HEK293 (cell line): Measurements from ENCODE around the gene CD55.

Experiments used
- CTCF ChIA-PET: fragments of 350-600 bp; formaldehyde crosslinking; extraction: SDS; loops from one replicate; lab custom pipeline; 2021; ENCODE audit warnings: antibody characterized with exemption; lab: Yijun Ruan, JAX
- POLR2A ChIA-PET: fragments of 300-600 bp; formaldehyde crosslinking; extraction: SDS; loops from one replicate; lab custom pipeline; 2020; ENCODE audit warnings: antibody characterized with exemption, inconsistent platforms; lab: Yijun Ruan, JAX
- H3K27ac ChIP-seq: fragments of 200-500 bp; sonication (Bioruptor generic); 2 replicates; pipeline ENCODE4 v1.5.1; 2014; ENCODE audit warnings: low read depth, low read length, control low read depth, inconsistent platforms; ENCODE audit errors: extremely low read depth
- H3K36me3 ChIP-seq, 2 experiments: fragments of 200-500 bp in 1 of 2; sonication (Bioruptor generic) in 1 of 2; 1 replicate in 1 of 2; 2 replicates in 1 of 2; pipeline ENCODE4 v1.5.1; 2014 to 2017; ENCODE audit warnings: inconsistent platforms in 2 of 2, low read length in 2 of 2; ENCODE audit not compliant: control insufficient read depth in 2 of 2, insufficient read depth in 1 of 2
- H3K4me1 ChIP-seq: fragments of 200-500 bp; sonication (Bioruptor generic); 2 replicates; pipeline ENCODE4 v1.5.1; 2014; ENCODE audit warnings: mild to moderate bottlenecking, low read length, inconsistent platforms; ENCODE audit not compliant: control insufficient read depth, insufficient read depth
- H3K4me3 ChIP-seq: 2 replicates; pipeline ENCODE4 v1.5.1; 2011; ENCODE audit warnings: low read depth, mild to moderate bottlenecking, control low read depth, low read length, moderate library complexity
- H3K9me3 ChIP-seq: fragments of 200-500 bp; sonication (Bioruptor generic); 2 replicates; pipeline ENCODE4 v1.5.1; 2014; ENCODE audit warnings: low read depth, low read length, inconsistent platforms; ENCODE audit not compliant: control insufficient read depth, insufficient read depth
- FEZF1 ChIP-seq: fragments of 450-650 bp; formaldehyde crosslinking; IDR thresholded peaks from 2 replicates; pipeline ENCODE4 v1.5.1; 2016; ENCODE audit warnings: missing biosample characterization, missing genetic modification characterization
- KLF9 ChIP-seq: fragments of 450-650 bp; formaldehyde crosslinking; IDR thresholded peaks from 2 replicates; pipeline ENCODE4 v1.5.1; 2016; ENCODE audit warnings: missing biosample characterization, missing genetic modification characterization, low read depth
- SETDB1 ChIP-seq: IDR thresholded peaks from one replicate; pipeline ENCODE4 v1.6.1; 2017; ENCODE audit warnings: mild to moderate bottlenecking, low read length, moderate library complexity, mixed read lengths; ENCODE audit not compliant: insufficient read length
- ZFP69B ChIP-seq: fragments of 450-650 bp; formaldehyde crosslinking; IDR thresholded peaks from 2 replicates; pipeline ENCODE4 v1.5.1; 2016; ENCODE audit warnings: missing biosample characterization, missing genetic modification characterization
- ZNF214 ChIP-seq: fragments of 450-650 bp; formaldehyde crosslinking; IDR thresholded peaks from 2 replicates; pipeline ENCODE4 v1.5.1; 2017; ENCODE audit warnings: missing biosample characterization, mild to moderate bottlenecking, missing genetic modification characterization, borderline replicate concordance
- ZNF221 ChIP-seq: fragments of 450-650 bp; formaldehyde crosslinking; IDR thresholded peaks from 2 replicates; pipeline ENCODE4 v1.5.1; 2017; ENCODE audit warnings: missing biosample characterization, missing genetic modification characterization, borderline replicate concordance
- ZNF274 ChIP-seq, 2 experiments: fragments of 200-500 bp in 1 of 2; fragments of 450-650 bp in 1 of 2; sonication (Bioruptor generic) in 1 of 2; formaldehyde crosslinking in 1 of 2; IDR thresholded peaks; 2 replicates each; pipeline versions ENCODE4 v1.5.1 to v1.6.1; 2014 to 2016; ENCODE audit warnings: borderline replicate concordance in 1 of 2, inconsistent platforms in 1 of 2, low read length in 1 of 2, missing biosample characterization in 1 of 2, missing genetic modification characterization in 1 of 2
- ZNF302 ChIP-seq: fragments of 450-650 bp; formaldehyde crosslinking; IDR thresholded peaks from 2 replicates; pipeline ENCODE4 v1.5.1; 2016; ENCODE audit warnings: missing biosample characterization, missing genetic modification characterization, low read depth
- ZNF311 ChIP-seq: fragments of 450-650 bp; formaldehyde crosslinking; IDR thresholded peaks from 2 replicates; pipeline ENCODE4 v1.5.1; 2017; ENCODE audit warnings: missing biosample characterization, missing genetic modification characterization, borderline replicate concordance
- ZNF501 ChIP-seq: fragments of 450-650 bp; formaldehyde crosslinking; IDR thresholded peaks from 2 replicates; pipeline ENCODE4 v1.5.1; 2016; ENCODE audit warnings: missing biosample characterization, missing genetic modification characterization
- ZNF555 ChIP-seq: fragments of 450-650 bp; formaldehyde crosslinking; conservative IDR thresholded peaks from 2 replicates; pipeline ENCODE4 v1.5.1; 2017; ENCODE audit warnings: missing biosample characterization, mild to moderate bottlenecking, missing genetic modification characterization, inconsistent platforms
- ZNF585B ChIP-seq: fragments of 450-650 bp; formaldehyde crosslinking; IDR thresholded peaks from 2 replicates; pipeline ENCODE4 v1.5.1; 2016; ENCODE audit warnings: missing biosample characterization, missing genetic modification characterization
- ZNF623 ChIP-seq: fragments of 450-650 bp; formaldehyde crosslinking; IDR thresholded peaks from 2 replicates; pipeline ENCODE4 v1.5.1; 2016; ENCODE audit warnings: missing biosample characterization, missing genetic modification characterization
- ZNF654 ChIP-seq: fragments of 450-650 bp; formaldehyde crosslinking; IDR thresholded peaks from 2 replicates; pipeline ENCODE4 v1.5.1; 2016; ENCODE audit warnings: low read depth, missing biosample characterization, missing genetic modification characterization
- ZNF660 ChIP-seq: fragments of 450-650 bp; IDR thresholded peaks from 2 replicates; pipeline ENCODE4 v1.5.1; 2018; ENCODE audit warnings: missing biosample characterization, mild to moderate bottlenecking, missing genetic modification characterization
- ZNF768 ChIP-seq: fragments of 450-650 bp; formaldehyde crosslinking; IDR thresholded peaks from 2 replicates; pipeline ENCODE4 v1.5.1; 2018; ENCODE audit warnings: missing biosample characterization, mild to moderate bottlenecking, missing genetic modification characterization
- ZNF791 ChIP-seq: fragments of 450-650 bp; formaldehyde crosslinking; IDR thresholded peaks from 2 replicates; pipeline ENCODE4 v1.5.1; 2016; ENCODE audit warnings: missing biosample characterization, missing genetic modification characterization
- TF ChIP-seq, protein P1 (sequence below): fragments of 450-650 bp; formaldehyde crosslinking; IDR thresholded peaks from 2 replicates; pipeline ENCODE4 v1.5.1; 2016; ENCODE audit warnings: missing biosample characterization, missing genetic modification characterization
- TF ChIP-seq, protein P2 (sequence below): fragments of 450-650 bp; formaldehyde crosslinking; IDR thresholded peaks from 2 replicates; pipeline ENCODE4 v1.5.1; 2016; ENCODE audit warnings: missing biosample characterization, missing genetic modification characterization
- TF ChIP-seq, protein P3 (sequence below): fragments of 450-650 bp; formaldehyde crosslinking; conservative IDR thresholded peaks from 2 replicates; pipeline ENCODE4 v1.5.1; 2016; ENCODE audit warnings: low read depth, missing biosample characterization, missing genetic modification characterization

Gene CD55

DNA sequence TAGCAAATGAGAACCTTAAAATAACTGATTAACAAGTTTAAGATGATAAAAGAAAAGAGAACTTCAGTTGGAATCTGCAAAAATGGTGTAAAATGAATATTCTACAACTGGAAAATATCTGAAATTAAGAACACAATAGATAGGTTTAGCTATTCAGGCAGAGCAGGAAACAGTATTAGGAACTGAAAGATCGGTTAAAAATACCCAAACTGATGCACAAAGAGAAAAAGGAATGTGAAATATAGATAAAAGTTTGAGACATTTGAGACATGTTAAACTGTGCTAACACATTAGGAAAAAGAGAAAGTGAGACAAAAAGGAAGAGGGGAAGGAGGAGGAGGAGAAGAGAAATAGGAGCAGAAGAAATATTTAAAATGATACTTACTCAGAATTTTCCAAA is 12.1 kb downstream of the CD55 start:
- H3K4me3 ChIP-seq = no peak overlapping the region
- peaks cover 14 to 77% of the 10 kb centered on the region in 2 experiments; a peak in 2 of 3 replicates for H3K36me3 ChIP-seq
- no peak overlapping the region for H3K27ac ChIP-seq
- H3K4me1 ChIP-seq = no peaks in the 10 kb centered on the region
- no peaks in the 10 kb centered on the region for H3K9me3 ChIP-seq
- TF ChIP-seq ZNF274 (IDR thresholded peaks at IDR 0.05; ENCODE audit: low read length) = no peak
- no peak for TF ChIP-seq ZNF274 (tag by site-specific recombination; IDR thresholded peaks at IDR 0.05; ENCODE audit: borderline replicate concordance)
- TF ChIP-seq ZFP69B (tag by site-specific recombination) = no peak
- TF ChIP-seq ZNF302 = no peak
- ChIA-PET POLR2A (no interaction called here), CTCF (no interaction called here)

DNA sequence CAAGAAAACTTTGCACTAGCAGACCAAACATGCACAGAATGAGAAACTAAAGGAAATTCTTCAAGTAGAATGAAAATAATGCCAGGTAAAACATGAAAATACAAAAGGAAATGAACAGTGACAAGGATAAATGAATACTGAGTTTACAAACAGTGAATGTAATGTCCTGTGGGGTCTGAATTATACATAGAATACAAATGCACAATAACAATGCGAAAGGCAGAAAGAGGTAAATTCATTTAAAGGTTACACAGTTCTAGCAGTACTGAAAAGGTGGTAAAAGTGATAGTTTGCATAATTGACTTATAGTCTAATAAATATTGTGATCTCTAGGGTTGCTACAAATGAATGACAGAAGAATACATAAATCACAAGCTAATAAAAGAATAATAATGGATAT is 12.9 kb downstream of the CD55 start:
- peaks cover 14 to 75% of the 10 kb centered on the region in 2 experiments; a peak in 2 of 3 replicates for H3K36me3 ChIP-seq
- TF ChIP-seq SETDB1 (peak; percentile 22), ZNF214 (tag by site-specific recombination) (no peak)
- no peaks in the 10 kb centered on the region for H3K4me1 ChIP-seq
- ChIA-PET CTCF (no interaction called here), POLR2A (no interaction called here)
- no peak overlapping the region for H3K4me3 ChIP-seq
- H3K27ac ChIP-seq = no peak overlapping the region
- no peaks in the 10 kb centered on the region for H3K9me3 ChIP-seq

DNA sequence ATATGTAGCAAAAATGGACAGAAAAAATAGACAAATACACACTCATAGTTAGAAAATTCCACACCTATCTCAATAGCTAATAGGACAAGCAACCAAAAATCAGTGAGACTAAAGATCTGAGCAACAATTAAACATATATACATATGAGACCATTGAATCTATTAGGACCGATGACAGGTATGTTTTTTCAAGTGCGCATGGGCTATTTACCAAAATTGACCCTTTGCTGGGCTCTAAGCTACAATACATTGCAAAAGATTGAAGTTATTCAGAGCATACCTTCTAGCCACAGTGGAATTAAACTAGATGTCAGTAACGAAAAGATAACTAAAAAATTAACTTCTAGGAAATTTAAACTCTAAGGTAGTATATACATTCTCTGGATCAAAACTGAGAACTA is 13.7 kb downstream of the CD55 start:
- POLR2A ChIA-PET = interaction anchor here (1.5 kb wide), 1 partner anchor 14 kb away, joined by 4 read pairs; no protein-coding TSS in a partner anchor

DNA sequence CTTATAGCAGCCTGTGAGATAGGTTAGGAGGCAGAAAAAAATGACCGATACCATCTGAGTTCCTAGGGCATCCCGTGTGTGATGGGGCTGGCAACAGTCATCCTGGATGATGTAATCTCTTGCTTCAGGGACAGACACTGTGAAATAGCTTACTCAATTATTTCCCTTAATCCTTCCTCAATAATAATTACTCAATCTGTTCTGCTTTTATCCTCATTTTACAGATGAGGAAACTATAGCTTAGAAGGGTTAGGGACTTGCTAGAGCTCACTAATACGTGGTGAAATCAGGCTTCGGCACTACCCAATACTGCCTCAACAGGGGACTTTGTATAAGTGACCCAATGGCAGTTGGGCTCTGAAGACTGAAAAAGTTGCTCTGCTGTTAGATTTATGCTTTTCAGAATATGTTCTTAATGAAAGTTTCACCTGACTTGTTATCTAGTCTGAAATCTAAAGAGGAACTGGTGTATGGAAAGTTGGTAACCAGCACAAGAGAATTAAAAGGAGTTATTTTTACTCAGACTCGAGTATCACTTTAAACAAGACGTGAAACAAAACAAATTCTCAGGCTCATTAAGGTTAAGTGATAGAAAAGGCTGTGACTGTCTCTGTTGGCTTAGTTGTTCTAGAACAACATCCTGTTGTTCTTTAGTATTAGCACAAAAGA is 14.4 kb downstream of the CD55 start:
- peaks cover 23 to 74% of the 10 kb centered on the region in 2 experiments for H3K36me3 ChIP-seq
- TF ChIP-seq, protein P1, sequence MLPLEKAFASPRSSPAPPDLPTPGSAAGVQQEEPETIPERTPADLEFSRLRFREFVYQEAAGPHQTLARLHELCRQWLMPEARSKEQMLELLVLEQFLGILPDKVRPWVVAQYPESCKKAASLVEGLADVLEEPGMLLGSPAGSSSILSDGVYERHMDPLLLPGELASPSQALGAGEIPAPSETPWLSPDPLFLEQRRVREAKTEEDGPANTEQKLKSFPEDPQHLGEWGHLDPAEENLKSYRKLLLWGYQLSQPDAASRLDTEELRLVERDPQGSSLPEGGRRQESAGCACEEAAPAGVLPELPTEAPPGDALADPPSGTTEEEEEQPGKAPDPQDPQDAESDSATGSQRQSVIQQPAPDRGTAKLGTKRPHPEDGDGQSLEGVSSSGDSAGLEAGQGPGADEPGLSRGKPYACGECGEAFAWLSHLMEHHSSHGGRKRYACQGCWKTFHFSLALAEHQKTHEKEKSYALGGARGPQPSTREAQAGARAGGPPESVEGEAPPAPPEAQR = no peak
- TF ChIP-seq ZNF585B (tag by site-specific recombination) (no peak), FEZF1 (no peak), ZNF555 (tag by site-specific recombination) (no peak), ZNF791 (no peak)
- TF ChIP-seq, protein P2, sequence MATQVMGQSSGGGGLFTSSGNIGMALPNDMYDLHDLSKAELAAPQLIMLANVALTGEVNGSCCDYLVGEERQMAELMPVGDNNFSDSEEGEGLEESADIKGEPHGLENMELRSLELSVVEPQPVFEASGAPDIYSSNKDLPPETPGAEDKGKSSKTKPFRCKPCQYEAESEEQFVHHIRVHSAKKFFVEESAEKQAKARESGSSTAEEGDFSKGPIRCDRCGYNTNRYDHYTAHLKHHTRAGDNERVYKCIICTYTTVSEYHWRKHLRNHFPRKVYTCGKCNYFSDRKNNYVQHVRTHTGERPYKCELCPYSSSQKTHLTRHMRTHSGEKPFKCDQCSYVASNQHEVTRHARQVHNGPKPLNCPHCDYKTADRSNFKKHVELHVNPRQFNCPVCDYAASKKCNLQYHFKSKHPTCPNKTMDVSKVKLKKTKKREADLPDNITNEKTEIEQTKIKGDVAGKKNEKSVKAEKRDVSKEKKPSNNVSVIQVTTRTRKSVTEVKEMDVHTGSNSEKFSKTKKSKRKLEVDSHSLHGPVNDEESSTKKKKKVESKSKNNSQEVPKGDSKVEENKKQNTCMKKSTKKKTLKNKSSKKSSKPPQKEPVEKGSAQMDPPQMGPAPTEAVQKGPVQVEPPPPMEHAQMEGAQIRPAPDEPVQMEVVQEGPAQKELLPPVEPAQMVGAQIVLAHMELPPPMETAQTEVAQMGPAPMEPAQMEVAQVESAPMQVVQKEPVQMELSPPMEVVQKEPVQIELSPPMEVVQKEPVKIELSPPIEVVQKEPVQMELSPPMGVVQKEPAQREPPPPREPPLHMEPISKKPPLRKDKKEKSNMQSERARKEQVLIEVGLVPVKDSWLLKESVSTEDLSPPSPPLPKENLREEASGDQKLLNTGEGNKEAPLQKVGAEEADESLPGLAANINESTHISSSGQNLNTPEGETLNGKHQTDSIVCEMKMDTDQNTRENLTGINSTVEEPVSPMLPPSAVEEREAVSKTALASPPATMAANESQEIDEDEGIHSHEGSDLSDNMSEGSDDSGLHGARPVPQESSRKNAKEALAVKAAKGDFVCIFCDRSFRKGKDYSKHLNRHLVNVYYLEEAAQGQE (tag by site-specific recombination) = no peak

More for the DNA sequence above, 13.7 kb downstream of the CD55 start:
- TF ChIP-seq KLF9 (no peak), ZNF302 (no peak), ZNF311 (tag by site-specific recombination) (no peak), ZNF660 (tag by site-specific recombination) (no peak), ZNF654 (tag by site-specific recombination) (no peak), ZNF221 (no peak), ZNF501 (tag by site-specific recombination) (no peak), ZNF768 (tag by site-specific recombination) (no peak), ZNF623 (no peak)
- TF ChIP-seq, protein P3, sequence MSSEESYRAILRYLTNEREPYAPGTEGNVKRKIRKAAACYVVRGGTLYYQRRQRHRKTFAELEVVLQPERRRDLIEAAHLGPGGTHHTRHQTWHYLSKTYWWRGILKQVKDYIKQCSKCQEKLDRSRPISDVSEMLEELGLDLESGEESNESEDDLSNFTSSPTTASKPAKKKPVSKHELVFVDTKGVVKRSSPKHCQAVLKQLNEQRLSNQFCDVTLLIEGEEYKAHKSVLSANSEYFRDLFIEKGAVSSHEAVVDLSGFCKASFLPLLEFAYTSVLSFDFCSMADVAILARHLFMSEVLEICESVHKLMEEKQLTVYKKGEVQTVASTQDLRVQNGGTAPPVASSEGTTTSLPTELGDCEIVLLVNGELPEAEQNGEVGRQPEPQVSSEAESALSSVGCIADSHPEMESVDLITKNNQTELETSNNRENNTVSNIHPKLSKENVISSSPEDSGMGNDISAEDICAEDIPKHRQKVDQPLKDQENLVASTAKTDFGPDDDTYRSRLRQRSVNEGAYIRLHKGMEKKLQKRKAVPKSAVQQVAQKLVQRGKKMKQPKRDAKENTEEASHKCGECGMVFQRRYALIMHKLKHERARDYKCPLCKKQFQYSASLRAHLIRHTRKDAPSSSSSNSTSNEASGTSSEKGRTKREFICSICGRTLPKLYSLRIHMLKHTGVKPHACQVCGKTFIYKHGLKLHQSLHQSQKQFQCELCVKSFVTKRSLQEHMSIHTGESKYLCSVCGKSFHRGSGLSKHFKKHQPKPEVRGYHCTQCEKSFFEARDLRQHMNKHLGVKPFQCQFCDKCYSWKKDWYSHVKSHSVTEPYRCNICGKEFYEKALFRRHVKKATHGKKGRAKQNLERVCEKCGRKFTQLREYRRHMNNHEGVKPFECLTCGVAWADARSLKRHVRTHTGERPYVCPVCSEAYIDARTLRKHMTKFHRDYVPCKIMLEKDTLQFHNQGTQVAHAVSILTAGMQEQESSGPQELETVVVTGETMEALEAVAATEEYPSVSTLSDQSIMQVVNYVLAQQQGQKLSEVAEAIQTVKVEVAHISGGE (tag by site-specific recombination) = no peak
- no peaks in the 10 kb centered on the region for H3K9me3 ChIP-seq
- H3K27ac ChIP-seq = no peak overlapping the region
- CTCF ChIA-PET = interaction anchor here (0.6 kb wide), 1 partner anchor 246 kb away, joined by 7 read pairs; no protein-coding TSS in a partner anchor
- no peak overlapping the region for H3K4me3 ChIP-seq
- H3K4me1 ChIP-seq = no peaks in the 10 kb centered on the region
- peaks cover 20 to 74% of the 10 kb centered on the region in 2 experiments for H3K36me3 ChIP-seq

More for the DNA sequence above, 14.4 kb downstream of the CD55 start:
- H3K9me3 ChIP-seq = no peaks in the 10 kb centered on the region
- H3K4me1 ChIP-seq = no peaks in the 10 kb centered on the region
- CTCF ChIA-PET = no interaction called here
- POLR2A ChIA-PET = interaction anchor here (1.5 kb wide), 1 partner anchor 15 kb away, joined by 4 read pairs; no protein-coding TSS in a partner anchor
- no peak overlapping the region for H3K27ac ChIP-seq
- H3K4me3 ChIP-seq = no peak overlapping the region
